SKM-1 (cell line): ENCODE data around the gene ERC1.
"Not testable (repeated sequence)": the region's sequence is repeated elsewhere in the genome, so short reads cannot be mapped to it uniquely, and the experiment has no call there.

Experiments
- DNase-seq: peaks from one replicate; lab custom pipeline; 2025; ENCODE audit not compliant: unreplicated experiment; lab: John Stamatoyannopoulos, UW

Gene ERC1

DNA sequence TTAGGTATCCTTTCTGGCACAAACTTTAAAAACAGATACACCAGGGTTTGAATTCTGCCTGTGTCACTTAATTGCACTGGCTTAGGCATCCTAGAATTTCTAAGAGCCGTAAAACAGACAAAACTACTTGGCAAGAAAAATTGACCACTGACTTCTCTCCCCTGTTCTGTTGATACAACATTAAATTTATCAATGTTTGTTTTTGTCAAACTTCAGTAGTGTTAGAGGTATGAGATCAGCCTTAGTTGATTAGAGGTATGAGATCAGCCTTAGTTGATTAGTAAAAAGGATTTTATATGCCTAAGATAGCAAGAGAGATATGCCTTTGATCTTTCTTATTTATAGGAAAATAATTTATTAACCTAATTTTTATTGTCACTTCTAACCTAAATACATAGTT, 320.1 kb downstream of the ERC1 start:
- DNase-seq, result no peak

DNA sequence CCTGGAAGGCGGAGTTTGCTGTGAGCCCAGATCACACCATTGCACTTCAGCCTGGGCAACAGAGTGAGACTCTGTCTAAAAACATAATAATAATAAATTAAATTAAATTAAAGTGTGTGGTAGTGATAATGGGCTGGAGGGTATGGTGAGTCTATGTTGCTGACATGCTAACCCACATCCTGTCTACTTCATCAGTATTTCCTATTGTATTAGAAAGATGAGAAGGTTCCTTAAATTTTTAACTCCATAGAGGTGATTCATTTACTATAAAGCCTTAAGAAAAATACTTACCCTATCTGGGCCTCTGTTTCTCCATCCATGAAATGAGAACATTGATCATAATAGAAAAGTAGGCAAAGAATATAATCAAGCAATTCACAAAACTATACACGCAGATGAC, 322.9 kb downstream of the ERC1 start:
- DNase-seq, result no peak

DNA sequence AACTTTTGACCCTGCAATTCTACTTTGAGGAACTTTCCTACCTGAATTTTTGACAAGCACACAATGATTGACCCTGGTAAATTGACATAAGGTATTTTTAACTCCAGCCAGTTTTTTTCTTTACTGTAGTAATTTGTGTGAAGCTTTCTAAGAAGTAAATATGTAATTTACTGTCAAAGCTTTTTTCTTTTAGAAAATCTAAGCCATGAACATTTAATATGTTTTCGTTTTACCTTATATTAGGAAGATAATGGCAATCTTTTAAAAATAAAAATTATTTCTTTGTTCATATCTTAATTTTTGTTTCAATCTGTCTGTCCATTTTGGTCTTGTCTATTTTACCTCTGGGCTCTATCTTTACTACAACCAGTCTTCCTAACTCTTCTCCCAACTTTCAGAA, 323.5 kb downstream of the ERC1 start:
- DNase-seq, result no peak

DNA sequence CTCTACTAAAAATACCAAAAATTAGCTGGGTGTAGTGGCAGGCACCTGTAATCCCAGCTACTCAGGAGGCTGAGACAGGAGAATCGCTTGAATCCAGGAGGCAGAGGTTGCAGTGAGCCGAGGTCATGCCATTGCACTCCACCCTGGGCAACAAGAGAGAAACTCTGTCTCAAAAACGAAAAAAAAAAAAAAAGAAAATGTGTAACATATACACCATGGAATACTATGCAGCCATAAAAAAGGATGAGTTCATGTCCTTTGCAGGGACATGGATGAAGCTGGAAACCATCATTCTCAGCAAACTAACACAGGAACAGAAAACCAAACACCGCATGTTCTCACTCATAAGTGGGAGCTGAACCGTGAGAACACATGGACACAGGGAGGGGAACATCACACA, 326.0 kb downstream of the ERC1 start:
- not testable (repeated sequence) for DNase-seq

DNA sequence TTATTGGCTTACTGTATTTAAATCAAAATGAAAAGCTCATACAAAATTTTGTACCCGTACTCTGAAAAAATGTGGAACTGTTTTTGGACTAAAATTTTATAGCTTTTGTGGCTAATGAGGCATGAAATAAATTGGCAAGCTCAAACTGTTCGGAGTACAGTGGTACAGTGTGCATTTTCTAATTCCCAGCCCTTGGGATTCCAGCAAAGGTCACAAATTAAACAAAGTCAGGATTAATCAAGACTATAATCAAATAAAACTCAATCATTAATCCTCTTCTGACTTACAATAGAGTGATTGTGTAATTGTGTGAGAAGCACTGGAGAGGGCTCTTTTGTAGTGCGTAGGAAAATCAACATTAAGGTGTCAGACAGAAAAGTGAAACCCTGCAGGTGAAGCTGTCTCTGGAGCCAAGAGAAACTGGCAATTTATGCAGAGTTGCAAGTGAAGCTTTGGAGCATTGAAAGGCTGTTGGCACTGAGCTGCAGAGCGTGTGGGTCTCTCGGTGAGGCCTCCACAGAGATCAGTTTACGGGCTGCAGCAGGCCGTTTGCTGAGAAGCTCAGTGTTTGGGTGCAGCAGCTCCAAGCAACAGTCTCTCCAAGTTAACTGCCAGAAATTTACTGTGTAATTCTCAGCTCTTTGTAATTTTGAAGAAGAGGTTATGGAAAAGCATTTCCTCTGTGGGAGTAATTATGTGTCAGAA, 327.5 kb downstream of the ERC1 start:
- no peak for DNase-seq

DNA sequence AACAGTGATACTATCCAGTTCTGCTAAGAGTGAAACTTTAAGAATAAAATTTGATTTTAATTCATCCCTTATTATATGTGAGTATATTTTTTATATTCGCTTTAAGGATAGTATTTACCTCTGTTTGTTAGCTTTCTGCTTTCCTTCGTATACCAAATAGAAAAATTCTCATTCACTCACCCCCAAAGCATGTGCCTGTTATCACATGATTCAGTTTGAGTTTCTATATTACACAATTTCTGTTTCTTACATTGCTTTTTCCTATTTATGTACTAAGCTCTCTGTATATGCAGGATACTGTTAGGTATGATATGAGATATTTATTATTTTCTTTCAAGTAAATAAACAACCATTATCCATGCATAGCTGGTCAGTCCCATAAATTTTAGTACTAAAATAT, 328.2 kb downstream of the ERC1 start:
- DNase-seq, result no peak

DNA sequence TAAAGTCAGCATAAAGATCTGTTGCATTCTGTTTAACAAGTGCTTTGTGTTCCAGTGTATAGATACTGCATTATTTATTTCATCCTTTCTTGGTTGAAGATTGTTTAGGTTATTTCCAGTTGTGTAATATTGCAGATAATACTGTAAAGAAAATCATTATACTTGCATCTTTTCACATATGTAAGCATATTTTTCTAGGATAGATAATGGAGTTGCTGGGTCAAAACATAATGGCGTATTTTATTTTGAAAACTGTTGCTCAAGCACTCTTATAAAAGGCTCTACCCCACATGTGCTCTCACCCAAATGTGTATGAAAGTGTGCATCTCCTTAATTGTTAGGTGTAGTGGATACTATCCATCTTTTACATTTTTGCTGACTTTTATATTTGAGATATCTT, 329.0 kb downstream of the ERC1 start:
- DNase-seq, result no peak

DNA sequence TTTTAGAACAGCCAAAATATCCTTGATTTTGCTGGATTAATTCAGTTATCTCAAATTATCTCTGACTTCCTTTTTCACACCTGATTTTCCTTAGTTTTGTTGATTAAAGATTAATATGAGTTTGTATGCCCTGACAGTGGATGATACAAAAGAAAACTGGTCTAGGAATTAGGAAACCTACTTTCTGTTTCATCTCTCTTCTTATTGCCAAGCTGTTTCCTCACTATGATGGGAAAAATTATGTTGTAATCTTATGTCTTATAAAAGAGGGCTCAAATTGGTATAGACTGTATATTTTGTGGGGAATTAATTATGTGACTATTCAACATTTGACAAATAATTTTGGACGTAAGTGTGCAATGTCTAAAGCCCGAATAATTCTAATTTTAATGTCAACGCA, 331.8 kb downstream of the ERC1 start:
- no peak for DNase-seq

DNA sequence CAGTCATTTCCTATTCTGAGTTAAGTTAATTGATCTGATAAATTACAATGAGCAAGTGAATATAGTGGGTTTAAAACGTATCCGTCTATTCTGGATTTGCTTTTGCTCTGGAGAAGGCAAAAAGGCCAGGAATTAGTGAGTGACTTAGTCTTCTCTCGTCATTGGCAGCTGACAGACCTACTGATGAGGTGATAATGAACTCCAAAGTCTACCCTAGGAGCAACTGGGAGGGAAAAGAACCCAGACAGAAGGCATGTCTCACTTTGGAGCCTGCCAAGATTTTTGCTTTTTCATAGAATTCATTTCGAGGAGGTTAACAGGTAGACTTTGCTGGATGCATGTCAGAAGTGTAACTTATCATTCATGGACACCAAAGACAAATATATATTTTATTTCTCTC, 333.1 kb downstream of the ERC1 start:
- no peak for DNase-seq

DNA sequence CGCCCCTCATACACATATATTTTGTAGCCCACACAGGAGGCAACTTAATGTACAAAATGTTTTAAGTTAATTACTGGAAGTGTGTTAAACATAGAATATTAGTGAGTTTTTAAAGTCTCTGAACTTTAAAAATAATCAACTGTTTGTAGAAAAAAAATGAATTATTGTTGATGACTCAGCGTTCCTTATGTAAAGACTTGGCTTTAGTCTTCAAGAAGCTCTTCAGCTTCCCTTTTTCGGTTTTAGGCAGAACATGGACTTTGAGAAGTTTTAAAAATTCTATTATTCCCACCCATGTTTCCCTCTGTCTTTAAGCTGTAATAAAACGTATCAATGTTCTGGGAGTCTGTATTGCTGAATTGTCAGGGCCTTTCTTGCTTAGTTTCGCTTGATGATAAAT, 333.9 kb downstream of the ERC1 start:
- DNase-seq, result no peak

DNA sequence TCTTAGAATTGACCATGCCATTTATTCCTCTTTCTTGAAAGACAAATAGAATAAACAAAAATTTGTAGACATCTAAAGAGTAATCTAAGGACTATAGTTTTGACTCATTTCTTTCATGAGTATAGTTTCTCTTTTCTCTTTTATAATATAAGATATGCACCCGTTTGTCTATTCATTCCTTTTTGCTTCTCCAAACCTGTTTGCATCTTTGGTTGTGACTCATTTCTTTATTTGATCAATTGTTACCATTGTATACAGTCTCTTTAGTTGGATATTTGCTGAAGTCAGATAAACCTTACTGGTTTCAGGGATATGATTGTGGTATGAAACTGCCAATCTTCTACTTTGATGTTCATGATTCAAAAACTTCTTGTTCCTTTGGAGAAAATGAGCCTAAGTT, 334.6 kb downstream of the ERC1 start:
- no peak for DNase-seq

DNA sequence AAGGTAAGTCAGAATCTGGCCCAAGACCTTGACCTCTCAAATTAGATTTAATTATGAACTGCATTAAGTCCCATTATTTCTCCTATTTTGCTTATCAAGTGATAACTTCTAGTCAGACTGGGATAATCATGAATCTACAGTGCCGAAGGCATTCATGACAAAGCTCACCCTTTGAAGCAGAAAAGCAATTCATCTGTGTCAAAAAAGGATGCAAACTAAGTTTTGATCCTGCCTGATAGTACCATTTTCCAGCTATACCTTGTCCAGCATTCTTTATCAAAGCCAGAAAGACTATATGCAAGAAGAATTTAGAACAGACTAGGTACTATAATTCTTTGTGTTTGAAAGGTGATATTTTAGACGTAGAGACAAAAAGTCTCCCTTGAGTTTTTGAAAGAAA, 335.2 kb downstream of the ERC1 start:
- no peak for DNase-seq

DNA sequence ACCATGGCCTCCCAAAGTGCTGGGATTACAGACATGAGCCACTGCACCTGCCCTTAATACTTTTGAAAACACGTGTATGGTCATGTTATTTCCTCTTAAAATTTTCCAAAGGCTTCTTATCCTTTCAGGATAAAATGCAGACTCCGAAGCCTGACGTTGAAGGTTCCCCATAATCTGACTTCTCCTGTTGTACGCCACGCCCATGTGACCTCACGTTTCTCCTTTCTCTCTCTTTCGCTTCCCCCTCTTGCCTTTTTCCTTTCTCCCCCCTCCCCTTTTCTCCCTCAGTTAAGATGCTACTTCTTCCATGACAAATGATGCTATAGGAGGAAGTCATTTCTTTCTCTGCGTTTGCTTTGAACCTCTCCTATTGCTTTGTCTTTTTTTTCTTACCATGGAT, 337.4 kb downstream of the ERC1 start:
- no peak for DNase-seq

DNA sequence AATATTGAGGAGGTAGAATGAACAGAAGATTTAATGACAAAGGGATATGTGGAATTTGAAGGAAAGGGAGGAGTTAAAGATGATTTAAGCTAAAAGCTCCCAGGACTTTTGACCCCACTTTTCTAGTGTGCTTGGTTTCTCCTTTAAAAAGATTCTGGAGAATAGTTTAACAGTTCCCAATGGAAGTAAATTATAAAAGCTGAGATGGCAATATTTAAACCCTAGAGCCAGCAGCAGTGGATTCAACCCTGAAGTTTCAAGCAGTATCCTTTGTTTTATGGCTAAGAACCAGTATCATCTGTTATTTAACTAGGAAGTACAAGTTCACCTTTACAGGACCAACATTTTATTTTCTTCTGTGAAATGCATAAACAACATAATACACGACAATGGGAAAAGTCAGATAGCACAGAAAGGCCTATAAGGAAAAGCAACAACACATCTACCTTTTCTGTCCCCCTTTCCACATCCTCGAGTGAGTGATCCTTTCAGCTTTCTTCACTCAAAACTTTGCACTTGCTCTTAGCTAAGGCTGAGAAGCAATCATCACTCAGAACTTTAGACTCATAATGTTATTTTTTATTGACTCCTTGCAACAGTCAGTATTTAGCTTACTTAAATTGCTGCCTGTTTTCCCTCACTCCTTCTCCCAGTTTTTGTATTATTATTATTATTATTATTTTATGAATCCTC, 338.9 kb downstream of the ERC1 start:
- DNase-seq, result no peak

DNA sequence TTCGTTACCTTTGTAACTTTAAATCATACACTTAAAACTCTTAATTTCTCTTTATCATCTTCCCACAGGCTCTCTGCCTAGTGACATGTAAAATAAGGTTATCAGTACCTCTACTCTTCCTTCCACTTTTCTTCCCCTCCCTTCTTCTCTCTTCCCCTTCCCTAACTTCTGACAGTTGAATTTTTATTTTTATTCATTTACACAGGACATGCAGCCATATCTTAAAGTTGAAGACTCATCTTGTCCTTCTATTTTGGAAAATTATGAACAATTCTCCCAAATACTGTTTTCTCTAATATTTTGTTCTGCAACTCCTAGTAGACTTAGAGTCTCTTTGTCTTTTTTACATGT, 339.4 kb downstream of the ERC1 start:
- no peak for DNase-seq

DNA sequence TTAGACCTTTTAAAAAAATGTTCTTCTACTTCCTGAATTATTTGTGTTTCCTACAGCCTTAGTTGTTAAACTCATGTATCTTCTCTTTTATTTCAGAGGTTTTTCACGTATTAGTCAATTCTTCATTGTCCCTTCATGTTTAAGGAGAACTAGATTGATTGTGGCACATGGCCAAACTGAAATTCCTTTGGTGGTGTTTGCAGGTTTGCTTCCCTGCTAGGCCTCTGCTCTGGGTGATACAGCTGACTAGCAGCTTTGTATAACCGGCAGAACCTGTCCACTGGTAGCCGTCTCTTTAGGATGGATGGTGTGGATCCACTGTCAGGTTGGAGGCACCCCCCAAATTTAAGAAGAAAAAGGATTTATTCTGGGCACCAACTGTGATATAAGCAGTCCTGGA, 341.3 kb downstream of the ERC1 start:
- DNase-seq, result no peak

DNA sequence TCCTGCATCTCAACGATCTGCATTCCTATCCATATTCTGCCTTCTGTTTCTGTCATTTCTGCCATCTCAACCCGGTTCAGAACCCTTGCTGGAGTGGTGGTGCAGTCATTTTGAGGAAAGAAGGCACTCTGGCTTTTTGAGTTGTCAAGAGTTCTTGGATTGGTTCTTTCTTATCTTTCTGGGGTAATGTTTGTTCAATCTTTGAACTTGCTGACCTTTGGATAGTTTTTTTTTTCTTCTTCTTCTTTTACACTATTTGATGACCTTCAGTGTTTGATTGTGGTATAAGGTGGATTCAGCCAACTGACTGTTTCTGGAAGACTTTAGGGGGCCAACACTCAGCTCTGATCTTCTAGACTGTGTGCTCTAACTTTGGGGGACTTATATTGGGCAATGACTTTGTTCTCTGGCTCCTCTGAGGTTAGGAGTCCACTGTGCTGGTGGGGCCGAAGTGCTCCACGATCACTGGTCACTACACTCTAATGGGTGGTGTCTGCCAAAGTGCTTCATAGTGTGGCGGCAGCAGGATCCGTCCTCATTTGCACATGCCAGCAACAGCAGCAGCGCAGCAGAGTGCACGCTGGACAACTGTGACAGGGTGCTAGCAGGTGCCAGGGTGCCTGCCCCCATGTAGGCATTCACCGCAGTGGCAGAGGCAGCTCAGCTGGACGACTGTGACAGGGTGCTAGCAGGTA, 347.6 kb downstream of the ERC1 start:
- no peak for DNase-seq

DNA sequence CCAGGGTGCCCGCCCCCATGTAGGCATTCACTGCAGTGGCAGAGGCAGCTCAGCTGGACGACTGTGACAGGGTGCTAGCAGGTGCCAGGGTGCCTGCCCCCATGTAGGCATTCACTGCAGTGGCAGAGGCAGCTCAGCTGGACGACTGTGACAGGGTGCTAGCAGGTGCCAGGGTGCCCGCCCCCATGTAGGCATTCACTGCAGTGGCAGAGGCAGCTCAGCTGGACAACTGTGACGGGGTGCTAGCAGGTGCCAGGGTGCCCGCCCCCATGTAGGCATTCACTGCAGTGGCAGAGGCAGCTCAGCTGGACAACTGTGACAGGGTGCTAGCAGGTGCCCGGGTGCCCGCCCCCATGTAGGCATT, 348.1 kb downstream of the ERC1 start:
- DNase-seq, result not testable (repeated sequence)

DNA sequence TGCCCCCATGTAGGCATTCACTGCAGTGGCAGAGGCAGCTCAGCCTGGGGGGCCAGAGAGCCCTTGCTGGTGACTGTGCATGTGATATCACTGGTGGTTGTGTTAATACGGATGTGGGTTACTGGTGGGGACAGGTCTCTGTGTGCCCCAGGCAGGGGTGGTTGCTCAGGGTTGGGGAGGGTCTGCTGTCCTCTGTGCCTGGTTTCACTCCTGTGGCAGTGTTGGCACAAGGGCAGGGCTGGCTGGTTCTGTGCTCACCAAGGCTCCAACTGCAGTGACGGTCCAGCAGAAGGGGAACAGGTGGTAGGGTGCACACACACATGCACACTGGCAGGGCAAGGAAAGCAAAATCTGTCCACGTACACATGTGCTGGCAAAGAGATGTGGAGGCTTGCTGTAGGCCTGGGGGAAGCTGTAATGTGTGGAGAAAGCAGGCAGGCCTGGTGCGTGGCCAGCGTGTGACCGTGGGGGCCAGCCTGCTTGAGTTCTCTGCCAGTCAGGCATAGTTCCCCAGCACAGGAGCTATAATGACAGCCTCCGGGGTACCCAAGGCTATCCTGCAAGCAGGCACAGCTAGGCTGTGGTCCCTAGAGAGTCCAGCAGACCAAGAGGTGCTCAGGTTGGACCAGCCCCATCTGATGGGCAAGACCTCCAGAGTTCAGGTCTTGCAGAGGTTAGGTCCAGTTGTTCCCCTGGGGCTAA, 348.7 kb downstream of the ERC1 start:
- DNase-seq, result no peak

DNA sequence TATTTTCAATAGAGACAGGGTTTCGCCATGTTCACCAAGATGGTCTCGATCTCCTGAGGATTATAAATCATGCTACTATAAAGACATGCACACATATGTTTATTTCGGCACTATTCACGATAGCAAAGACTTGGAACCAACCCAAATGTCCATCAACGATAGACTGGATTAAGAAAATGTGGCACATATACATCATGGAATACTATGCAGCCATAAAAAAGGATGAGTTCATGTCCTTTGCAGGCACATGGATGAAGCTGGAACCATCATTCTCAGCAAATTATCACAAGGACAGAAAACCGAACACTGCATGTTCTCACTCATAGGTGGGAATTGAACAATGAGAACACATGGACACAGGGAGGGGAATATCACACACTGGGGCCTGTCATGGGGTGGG, 350.2 kb downstream of the ERC1 start:
- DNase-seq, result not testable (repeated sequence)

DNA sequence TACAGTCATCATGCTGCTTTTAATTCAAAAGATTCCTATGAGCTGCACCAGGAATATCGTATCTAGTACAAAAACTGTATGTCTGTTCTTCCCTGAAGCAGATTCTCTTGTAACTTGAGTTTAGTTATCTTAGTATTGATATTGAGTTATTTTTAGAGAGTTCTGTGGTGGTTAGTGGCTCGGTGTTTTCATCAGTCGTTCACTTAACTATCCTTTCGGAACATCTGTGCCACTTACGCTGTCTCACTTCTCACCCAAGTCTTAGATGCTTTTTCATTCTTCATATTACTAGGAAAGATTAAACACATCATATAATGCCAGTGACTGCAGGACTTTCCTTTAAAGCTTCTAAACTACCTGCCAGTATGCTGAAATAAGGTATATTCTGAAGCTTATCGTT, 352.4 kb downstream of the ERC1 start:
- DNase-seq, result no peak

DNA sequence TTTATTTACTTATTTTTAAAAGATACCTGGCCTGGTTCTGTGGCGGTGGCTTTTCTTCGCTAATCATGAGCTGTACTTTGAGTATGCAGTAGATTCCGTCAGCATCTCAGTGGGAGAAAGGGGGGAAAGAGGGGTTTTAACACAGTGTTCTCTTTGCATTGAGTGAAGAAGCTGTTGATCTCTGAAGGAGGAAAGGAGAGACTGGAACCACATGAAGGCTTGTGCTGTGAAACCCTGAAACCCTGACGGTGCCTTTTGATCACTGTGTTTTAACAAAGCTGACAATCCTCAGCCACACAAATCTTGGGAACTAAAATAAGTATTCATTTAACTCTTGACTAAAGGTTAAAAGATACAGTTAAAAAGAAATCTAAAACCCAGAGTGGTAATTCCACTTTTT, 353.2 kb downstream of the ERC1 start:
- DNase-seq, result no peak
